ENCODE data around the gene CCDC80.

DNA sequence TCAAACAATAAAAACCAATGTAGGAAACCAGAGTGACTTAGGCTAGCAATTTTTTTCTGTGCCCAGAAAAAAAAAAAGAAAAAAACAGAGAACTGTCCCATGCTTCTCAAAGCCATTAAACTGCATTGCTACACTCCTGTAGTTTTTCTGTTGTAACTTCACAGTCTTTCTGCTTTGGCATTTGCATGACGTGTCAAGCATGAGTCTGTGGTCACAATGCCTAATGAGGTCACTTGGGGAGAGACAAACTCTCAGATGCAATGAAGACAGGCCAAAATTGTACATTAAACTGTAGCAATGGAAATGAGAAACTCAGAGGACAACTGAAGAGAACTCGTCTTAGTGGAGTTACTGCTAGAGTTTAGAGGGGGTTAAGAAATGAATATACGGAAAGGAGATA is 30.8 kb downstream of the CCDC80 start:
- no peak for TF ChIP-seq POLR2A (IDR thresholded peaks at IDR 0.05)
- TF ChIP-seq CTCF (IDR thresholded peaks at IDR 0.05): no peak

All from transverse colon (tissue), 3 donors.